Activated naive CD8-positive, alpha-beta T cell treated with anti-CD3 and anti-CD28 coated beads for 36 hours (primary cell): ENCODE data around the gene SRBD1. TPM values are rescaled to one million over a fixed set of nuclear protein-coding genes. Genes with fewer than 3 reads are reported as not detected.

Source experiments
- DNase-seq: peaks from one replicate; pipeline ENCODE4 v3.0.0; 2021
- H3K27ac Mint-ChIP-seq: one replicate; pipeline ENCODE4 v1.8.0; 2022; ENCODE audit warnings: mild to moderate bottlenecking, moderate library complexity, mixed read lengths
- H3K27me3 Mint-ChIP-seq: one replicate; pipeline ENCODE4 v1.8.0; 2022; ENCODE audit warnings: mild to moderate bottlenecking, mixed read lengths
- H3K36me3 Mint-ChIP-seq: one replicate; pipeline ENCODE4 v1.8.0; 2021; ENCODE audit warnings: mild to moderate bottlenecking, mixed read lengths
- H3K4me1 Mint-ChIP-seq: one replicate; pipeline ENCODE4 v1.8.0; 2021; ENCODE audit warnings: mixed read lengths
- H3K4me3 Mint-ChIP-seq: one replicate; pipeline ENCODE4 v1.8.0; 2022; ENCODE audit warnings: mild to moderate bottlenecking, moderate library complexity, mixed read lengths
- H3K9me3 Mint-ChIP-seq: one replicate; pipeline ENCODE4 v1.8.0; 2022; ENCODE audit warnings: mixed read lengths
- total RNA-seq, 2 experiments: library from RNA; stranded (reverse); gene quantifications; one replicate each; pipeline ENCODE4 v1.2.3, GENCODE V29; 2021

The SRBD1 gene
- total RNA-seq, 2 experiments from 2014 or later, result 18.2 to 19.1 TPM

DNA sequence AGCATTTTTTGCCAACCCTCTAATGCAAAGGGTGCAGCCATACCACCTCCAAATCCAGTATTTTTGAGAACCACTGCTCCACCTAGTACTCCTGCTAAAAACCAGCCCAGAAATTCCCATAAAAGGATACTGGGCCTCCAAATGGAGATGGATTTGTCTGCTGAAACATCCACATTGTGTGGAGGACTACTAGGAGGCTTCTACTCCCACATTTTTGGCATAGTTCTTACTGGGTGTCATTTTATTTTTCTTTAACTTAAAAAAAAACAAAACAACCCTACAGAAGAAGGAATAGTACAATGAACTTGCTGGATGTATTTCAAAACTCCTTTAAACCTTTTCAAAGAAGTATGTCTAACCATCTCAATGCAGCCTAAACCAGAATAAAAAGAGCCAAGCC is 219.2 kb downstream of the SRBD1 start:
- no peak for DNase-seq
- Mint-ChIP-seq H3K27me3 (no peaks in the 10 kb centered on the region), H3K36me3 (peaks cover 40% of the 10 kb centered on the region), H3K27ac (no peak overlapping the region), H3K9me3 (no peaks in the 10 kb centered on the region), H3K4me1 (no peaks in the 10 kb centered on the region), H3K4me3 (no peak overlapping the region)

DNA sequence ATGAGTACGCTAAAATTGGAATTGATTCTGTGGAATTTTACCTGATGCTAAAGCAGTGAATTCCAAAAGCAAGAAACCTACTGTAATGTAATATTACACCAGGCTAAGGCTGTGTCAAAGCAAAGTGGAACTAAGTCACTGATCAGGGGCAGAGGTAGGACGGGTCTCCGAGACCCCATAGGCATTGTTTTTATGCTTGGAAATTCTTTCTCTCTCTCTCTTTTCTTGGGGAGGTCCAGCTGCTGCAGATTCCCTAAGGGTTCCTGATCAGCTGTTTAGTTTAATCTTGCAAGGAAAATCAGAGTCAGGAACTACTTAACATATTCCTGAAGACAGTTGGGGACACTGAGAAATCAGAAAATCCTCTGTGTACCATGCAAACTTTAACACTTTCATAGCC is 220.2 kb downstream of the SRBD1 start:
- H3K4me1 Mint-ChIP-seq, result no peaks in the 10 kb centered on the region
- H3K27ac Mint-ChIP-seq, result no peak overlapping the region
- H3K9me3 Mint-ChIP-seq, result no peaks in the 10 kb centered on the region
- no peaks in the 10 kb centered on the region for H3K27me3 Mint-ChIP-seq
- no peak for DNase-seq
- H3K4me3 Mint-ChIP-seq, result no peak overlapping the region
- H3K36me3 Mint-ChIP-seq, result peaks cover 40% of the 10 kb centered on the region

DNA sequence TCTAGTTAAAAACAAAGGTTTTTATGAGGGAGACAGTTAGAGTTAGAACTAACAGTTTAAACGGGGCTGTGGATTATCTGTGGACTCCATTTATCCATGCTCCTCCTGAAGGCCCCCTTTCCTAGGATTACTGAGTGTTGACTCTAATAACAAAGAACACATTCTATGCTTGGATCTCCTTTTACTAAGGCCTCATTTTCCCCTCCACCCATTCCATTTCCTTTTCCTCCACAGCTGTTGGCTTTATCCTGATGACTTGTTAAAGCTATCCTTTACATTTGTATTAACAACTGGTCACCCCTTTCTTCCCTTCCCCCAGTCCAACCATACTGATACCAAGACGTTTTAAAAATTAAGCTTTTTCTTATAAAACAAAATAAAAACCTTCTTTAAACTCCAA is 220.6 kb downstream of the SRBD1 start:
- H3K27ac Mint-ChIP-seq, result no peak overlapping the region
- DNase-seq, result no peak
- peaks cover 40% of the 10 kb centered on the region for H3K36me3 Mint-ChIP-seq
- H3K4me3 Mint-ChIP-seq, result no peak overlapping the region
- H3K4me1 Mint-ChIP-seq, result no peaks in the 10 kb centered on the region
- no peaks in the 10 kb centered on the region for H3K9me3 Mint-ChIP-seq
- no peaks in the 10 kb centered on the region for H3K27me3 Mint-ChIP-seq

DNA sequence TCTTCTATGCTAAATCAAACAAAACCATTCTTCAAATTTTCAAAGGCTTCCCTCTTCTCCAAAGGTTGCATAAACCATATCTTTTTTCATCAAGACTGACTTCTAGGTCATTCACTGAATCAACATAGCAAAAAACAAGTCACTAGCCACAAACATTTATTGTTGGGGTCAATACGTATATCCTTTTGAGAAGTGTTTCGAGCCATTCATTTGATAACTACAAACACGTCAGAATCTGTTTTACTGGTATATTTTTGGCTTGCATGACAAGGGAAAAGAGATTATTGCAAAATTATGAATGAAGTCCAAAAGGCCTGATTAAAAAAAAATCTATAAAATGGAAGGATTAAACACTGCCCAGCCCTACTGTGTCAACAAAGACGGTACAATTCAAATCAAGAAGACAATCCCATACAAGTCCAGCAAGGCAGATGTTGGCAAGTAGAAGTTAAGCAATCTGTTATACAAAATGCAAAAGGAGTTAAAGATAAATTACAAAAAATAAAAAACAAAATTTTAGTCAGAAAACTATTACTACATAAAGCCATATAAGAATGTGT is 222.4 kb downstream of the SRBD1 start:
- H3K9me3 Mint-ChIP-seq, result no peaks in the 10 kb centered on the region
- DNase-seq, result no peak
- H3K4me3 Mint-ChIP-seq, result no peak overlapping the region
- peaks cover 33% of the 10 kb centered on the region for H3K36me3 Mint-ChIP-seq
- no peaks in the 10 kb centered on the region for H3K4me1 Mint-ChIP-seq
- H3K27me3 Mint-ChIP-seq, result no peaks in the 10 kb centered on the region
- H3K27ac Mint-ChIP-seq, result no peak overlapping the region

DNA sequence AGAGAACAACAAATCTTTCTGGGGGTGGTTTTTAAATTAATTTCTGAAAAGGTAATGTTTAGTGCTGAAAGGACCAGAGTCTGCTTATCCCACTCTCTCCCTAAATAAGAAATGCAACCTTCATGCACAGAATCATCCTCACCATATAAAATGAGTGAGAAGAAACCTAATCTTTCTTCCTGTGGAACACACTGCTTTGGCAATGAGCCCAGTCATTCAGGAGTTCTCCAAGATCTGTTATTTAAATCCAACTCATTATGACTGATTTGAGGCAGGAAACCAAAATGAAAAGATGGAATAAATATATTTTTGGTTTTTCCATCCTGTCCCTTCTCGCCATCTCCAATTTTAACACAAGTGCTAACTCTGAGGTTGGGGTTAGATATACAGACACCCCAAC is 228.3 kb downstream of the SRBD1 start:
- H3K36me3 Mint-ChIP-seq, result peaks cover 6% of the 10 kb centered on the region

DNA sequence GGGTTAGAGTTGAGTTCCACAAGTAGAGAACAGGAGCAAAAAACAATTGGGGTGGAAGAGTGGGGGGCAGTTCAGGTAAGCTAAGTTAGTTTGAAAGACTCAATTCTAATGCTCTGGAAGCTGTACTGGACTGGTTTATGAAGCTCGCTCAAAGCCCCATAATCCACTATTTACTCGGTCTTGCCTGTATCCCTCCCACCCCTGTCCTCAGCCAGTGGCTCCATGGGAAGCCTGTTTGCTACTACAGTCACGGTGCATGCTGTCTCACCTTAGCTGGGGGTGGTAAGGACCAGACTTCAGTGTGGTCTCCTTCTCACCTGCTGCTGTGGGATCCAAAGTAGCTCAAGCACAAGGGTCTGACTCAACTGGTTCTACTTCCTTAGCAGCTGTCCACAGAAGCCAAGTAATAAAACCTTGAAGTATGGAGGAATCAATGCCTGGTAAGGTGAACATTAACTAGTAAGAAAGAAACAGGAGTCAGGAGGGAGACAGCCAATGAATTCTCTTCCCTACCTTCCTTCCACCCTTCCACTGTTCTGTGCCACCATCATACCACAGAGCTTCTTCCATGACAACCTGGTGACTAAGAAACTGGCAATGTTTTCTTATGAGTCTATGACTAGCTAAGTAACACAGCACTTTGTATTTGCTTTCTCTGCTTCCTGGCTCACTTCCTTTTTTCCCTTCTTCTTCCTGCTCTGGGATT is 230.8 kb downstream of the SRBD1 start:
- no peak for DNase-seq
- Mint-ChIP-seq H3K9me3 (no peaks in the 10 kb centered on the region), H3K27me3 (no peaks in the 10 kb centered on the region), H3K4me3 (no peak overlapping the region), H3K27ac (no peak overlapping the region), H3K36me3 (no peaks in the 10 kb centered on the region), H3K4me1 (peaks cover 1% of the 10 kb centered on the region)

More for the DNA sequence above, 228.3 kb downstream of the SRBD1 start:
- no peak for DNase-seq
- Mint-ChIP-seq H3K9me3 (no peaks in the 10 kb centered on the region), H3K4me1 (peaks cover 1% of the 10 kb centered on the region), H3K27me3 (no peaks in the 10 kb centered on the region), H3K4me3 (no peak overlapping the region), H3K27ac (no peak overlapping the region)

DNA sequence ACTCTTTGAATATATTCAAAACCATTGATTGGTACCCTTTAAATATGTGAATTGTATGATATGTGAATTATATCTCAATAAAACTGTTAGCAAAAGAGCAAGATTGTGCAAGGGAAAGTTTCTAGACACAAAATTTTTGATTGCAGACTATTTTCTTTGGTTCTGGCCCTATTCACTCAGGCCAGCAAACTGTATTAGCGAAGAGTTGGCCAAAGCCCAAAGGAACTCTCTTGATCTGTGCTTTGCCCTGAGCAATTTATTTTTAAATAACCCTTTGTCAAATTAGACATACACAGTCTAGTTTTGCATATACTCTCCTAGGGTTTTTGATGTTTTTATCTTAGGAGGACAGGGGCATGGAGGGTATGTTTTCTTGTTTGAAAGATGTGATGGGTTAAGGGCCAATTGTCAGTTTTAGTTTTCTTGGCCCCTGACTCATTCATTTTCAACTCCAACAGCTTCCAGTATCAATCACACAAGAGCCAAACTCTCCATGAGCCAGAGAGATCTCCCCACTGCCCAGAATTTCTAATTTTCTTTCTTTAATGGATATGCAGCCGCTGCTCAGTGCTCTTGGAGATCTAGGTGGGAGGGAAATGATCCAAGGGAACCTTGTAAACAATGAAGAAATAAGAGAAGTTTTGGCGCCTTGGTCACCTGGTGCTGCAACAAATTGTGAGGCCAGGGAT is 231.5 kb downstream of the SRBD1 start:
- no peak overlapping the region for H3K4me3 Mint-ChIP-seq
- H3K36me3 Mint-ChIP-seq, result peaks cover 2% of the 10 kb centered on the region
- H3K27me3 Mint-ChIP-seq, result no peaks in the 10 kb centered on the region
- H3K9me3 Mint-ChIP-seq, result no peaks in the 10 kb centered on the region
- H3K27ac Mint-ChIP-seq, result no peak overlapping the region
- no peak for DNase-seq
- peaks cover 1% of the 10 kb centered on the region for H3K4me1 Mint-ChIP-seq

DNA sequence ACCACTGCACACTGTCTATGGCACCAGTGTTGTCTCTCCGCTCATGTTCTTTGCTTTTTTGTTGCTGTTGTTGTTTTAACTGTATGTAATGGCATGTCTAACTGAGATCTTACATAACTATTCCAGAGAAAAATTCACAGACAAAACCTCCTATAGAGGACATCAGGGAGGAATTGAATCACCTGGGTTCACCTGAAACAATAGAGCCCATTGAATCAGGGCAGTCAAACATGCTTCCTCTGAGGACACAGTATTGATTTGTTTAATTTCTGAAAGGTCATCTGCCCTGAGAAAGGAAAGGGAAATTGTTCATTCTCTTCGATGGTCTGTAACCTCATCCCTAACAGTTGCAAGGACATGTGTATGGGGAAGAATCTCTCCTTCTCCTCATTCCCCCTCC is 237.5 kb downstream of the SRBD1 start:
- Mint-ChIP-seq H3K9me3 (no peaks in the 10 kb centered on the region), H3K36me3 (peaks cover 2% of the 10 kb centered on the region), H3K4me3 (no peak overlapping the region), H3K27me3 (no peaks in the 10 kb centered on the region), H3K4me1 (no peaks in the 10 kb centered on the region), H3K27ac (no peak overlapping the region)
- DNase-seq, result no peak

DNA sequence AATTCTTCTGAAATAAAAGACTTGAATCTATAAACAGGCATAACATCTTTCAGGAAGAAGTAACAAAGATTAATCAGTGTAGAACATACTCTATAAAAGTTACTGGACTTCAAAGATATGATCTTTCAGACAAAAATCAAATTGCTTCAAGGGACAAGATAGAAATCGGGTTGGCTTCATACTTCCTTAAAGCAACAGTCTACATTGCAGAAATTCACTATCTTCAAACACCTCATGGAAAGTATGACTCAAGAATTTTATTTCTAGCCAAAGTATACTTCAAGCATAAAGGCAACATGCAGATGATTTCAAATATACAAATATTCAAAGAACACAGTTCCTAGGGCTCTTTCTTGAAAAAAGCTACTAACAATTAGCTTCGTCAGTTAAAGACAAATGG is 240.7 kb downstream of the SRBD1 start:
- Mint-ChIP-seq H3K36me3 (peaks cover 2% of the 10 kb centered on the region), H3K4me1 (no peaks in the 10 kb centered on the region), H3K27ac (no peak overlapping the region), H3K4me3 (no peak overlapping the region), H3K9me3 (no peaks in the 10 kb centered on the region), H3K27me3 (no peaks in the 10 kb centered on the region)
- no peak for DNase-seq

DNA sequence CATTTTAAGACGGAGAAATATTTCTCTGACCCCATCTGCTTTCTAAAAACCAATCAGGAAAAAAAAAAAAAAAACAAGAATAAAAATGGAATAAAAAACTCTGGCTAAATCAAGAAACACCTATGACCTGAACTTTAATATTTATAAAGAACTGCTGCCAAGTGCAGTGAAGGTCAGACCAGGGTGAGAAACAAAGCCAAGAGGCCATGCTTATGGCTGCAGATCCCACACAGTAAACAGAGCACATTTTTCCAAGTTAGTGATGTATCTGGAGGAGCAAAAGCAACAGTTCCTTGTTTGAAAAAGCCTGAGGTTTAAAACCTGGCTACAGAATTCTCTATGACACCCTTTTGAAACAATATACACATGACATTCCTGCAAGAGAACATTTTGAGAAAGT is 242.3 kb downstream of the SRBD1 start:
- no peaks in the 10 kb centered on the region for H3K27me3 Mint-ChIP-seq
- no peak overlapping the region for H3K4me3 Mint-ChIP-seq
- no peaks in the 10 kb centered on the region for H3K36me3 Mint-ChIP-seq
- H3K4me1 Mint-ChIP-seq, result no peaks in the 10 kb centered on the region
- DNase-seq, result no peak
- H3K9me3 Mint-ChIP-seq, result no peaks in the 10 kb centered on the region
- no peak overlapping the region for H3K27ac Mint-ChIP-seq

DNA sequence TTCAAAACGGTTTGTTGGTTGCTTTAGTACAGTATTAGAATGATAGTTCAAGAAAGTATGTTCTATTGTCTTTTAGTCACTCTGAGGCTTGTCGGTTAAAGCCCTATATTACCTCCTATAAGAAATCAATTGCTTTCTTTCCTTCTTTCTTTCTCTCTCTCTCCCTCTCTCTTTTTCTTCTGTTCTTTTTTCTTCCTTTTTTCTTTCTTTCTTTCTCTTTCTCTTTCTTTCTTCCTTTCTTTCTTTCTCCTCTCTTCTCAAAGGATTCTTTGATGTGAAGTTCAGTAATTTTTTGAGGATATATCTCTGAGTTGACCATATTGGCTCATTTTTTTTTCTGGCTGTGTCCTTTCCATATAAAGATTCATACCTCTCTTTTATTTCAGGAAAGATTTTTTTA is 249.4 kb downstream of the SRBD1 start:
- DNase-seq, result no peak
- no peak overlapping the region for H3K4me3 Mint-ChIP-seq
- H3K36me3 Mint-ChIP-seq, result no peaks in the 10 kb centered on the region
- no peak overlapping the region for H3K27ac Mint-ChIP-seq
- no peaks in the 10 kb centered on the region for H3K9me3 Mint-ChIP-seq
- H3K27me3 Mint-ChIP-seq, result no peaks in the 10 kb centered on the region
- no peaks in the 10 kb centered on the region for H3K4me1 Mint-ChIP-seq

DNA sequence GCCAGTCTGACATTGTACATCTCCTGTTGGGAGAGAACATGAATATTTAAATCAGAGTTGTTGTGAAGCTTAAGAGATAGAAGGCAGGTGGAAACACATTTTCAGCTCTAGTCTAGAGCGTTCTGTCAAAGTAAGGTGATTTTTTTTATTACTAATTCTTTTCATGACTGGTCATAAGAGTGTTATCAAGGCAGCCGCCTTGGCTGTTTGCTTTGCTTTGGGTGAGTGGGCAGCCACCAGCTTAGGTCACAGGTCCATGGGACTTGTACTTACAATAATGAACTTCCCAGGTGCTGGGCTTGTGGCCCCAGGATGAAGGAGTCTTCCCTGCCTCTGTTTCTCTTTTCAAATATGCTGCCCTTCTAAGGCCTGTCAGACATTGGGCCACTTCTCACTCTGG is 256.3 kb downstream of the SRBD1 start:
- DNase-seq, result no peak
- no peaks in the 10 kb centered on the region for H3K4me1 Mint-ChIP-seq
- no peak overlapping the region for H3K4me3 Mint-ChIP-seq
- H3K27me3 Mint-ChIP-seq, result no peaks in the 10 kb centered on the region
- no peaks in the 10 kb centered on the region for H3K36me3 Mint-ChIP-seq
- H3K9me3 Mint-ChIP-seq, result no peaks in the 10 kb centered on the region
- no peak overlapping the region for H3K27ac Mint-ChIP-seq

DNA sequence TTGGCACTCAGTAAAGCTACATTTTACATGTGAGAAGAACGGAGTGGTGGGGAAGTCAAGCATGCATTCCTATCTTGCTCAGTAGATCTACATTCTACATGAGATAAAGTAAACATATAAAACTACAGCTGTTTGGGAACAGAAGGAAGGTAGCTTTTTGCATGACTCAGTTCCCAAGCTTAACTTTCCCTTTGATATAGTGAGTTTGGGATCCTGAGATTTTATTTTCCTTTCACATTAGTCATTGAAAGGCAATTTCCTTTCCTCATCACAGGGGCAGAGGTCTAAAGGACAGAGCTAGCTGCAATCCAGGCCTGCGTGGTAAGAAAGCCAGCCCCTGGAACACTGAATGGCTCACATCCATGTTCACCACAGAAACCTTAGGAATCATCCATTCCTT is 257.2 kb downstream of the SRBD1 start:
- Mint-ChIP-seq H3K4me3 (no peak overlapping the region), H3K27me3 (no peaks in the 10 kb centered on the region), H3K36me3 (no peaks in the 10 kb centered on the region), H3K9me3 (no peaks in the 10 kb centered on the region), H3K27ac (no peak overlapping the region), H3K4me1 (no peaks in the 10 kb centered on the region)
- DNase-seq, result no peak

DNA sequence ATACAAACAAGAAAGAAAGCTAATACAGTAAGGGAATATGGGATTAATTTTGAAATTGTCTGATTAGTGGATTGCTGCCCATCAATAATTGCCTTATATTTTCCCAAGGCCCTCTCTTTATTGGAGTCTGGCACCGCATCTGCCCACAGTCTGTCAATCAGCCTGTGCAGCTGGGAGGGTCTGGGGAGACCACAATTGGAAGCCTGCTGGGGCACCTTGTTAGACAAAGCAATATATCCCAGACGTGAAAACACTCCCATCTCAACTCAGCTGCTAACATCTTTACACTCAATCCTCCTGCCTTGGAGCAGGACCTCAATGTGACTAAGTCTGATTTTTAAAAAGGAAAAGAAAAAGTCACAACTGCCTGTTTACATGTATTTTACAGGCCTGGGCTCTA is 258.6 kb downstream of the SRBD1 start:
- H3K36me3 Mint-ChIP-seq, result no peaks in the 10 kb centered on the region
- no peak overlapping the region for H3K4me3 Mint-ChIP-seq
- H3K27me3 Mint-ChIP-seq, result no peaks in the 10 kb centered on the region
- H3K27ac Mint-ChIP-seq, result no peak overlapping the region
- H3K9me3 Mint-ChIP-seq, result no peaks in the 10 kb centered on the region
- no peak for DNase-seq
- no peaks in the 10 kb centered on the region for H3K4me1 Mint-ChIP-seq

DNA sequence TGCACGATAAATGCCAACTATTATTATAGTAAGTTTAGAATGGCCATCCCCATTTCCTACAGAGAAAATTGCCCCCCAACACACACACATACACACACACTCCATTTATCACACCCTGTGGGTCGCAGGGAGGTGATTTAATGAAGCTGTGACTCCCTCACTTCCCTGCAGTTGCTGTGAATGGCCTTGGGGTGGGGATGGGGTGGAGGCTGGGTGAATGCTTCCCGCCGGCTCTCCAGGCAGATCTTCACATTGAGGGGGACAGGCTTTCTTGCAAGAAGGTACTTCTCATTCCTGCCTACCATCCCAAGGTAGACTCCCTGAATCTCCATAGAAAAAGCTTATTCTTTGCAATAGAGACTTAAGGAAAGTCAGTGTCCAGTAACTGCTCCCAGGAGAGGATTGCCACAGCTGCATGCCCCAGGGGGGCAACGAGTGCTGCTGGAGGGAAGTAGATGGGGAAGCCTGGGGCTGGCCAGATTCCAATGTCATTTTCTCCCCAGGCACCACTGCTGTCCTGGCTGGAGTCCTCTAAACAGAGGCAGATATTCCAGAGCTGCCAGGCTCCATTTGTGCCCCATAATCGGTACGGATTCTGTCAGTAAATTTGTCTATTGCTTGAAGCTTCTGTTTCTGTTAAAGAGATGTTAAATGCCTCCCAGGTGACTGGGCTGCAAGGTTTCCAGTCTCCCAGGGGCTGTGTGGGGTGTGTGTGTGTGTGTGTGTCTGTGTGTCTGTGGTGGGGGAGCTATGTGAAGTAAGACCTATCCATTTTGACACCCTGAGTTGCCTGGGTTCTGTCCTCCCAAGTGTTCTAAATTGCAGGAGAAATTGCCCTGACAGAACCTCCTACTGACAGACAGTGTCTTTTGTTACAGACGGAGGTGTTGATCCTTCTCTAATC is 265.5 kb downstream of the SRBD1 start:
- Mint-ChIP-seq H3K36me3 (no peaks in the 10 kb centered on the region), H3K9me3 (no peaks in the 10 kb centered on the region), H3K27me3 (peaks cover 3% of the 10 kb centered on the region), H3K4me1 (no peaks in the 10 kb centered on the region), H3K4me3 (no peak overlapping the region), H3K27ac (no peak overlapping the region)
- DNase-seq, result no peak
